Thyroid gland (tissue), 4 donors: ENCODE data around the gene FBP2. TPM values are rescaled to one million over a fixed set of nuclear protein-coding genes. Genes with fewer than 3 reads are reported as not detected.

ENCODE experiments used
- DNase-seq, 2 donors: peaks; one replicate each; pipeline ENCODE4 v3.0.0-alpha.2; 2019
- H3K27ac ChIP-seq, 3 donors: fragments of 200-600 bp; sonication (generic); 1 replicate in 2 of 3; 2 replicates in 1 of 3; pipeline ENCODE4 v1.5.1; 2016 to 2019; ENCODE audit warnings: mild to moderate bottlenecking in 1 of 3, moderate library complexity in 1 of 3
- H3K27me3 ChIP-seq: fragments of 200-600 bp; sonication (generic); one replicate; pipeline ENCODE4 v1.5.1; 2019
- H3K36me3 ChIP-seq, 2 donors: fragments of 200-600 bp; sonication (generic); one replicate each; pipeline ENCODE4 v1.5.1; 2016 to 2019
- H3K4me1 ChIP-seq, 2 donors: fragments of 200-600 bp; sonication (generic); one replicate each; pipeline ENCODE4 v1.5.1; 2017 to 2019
- H3K4me3 ChIP-seq, 3 donors: fragments of 200-600 bp; sonication (generic); replicated peaks in 1 of 3; 1 replicate in 2 of 3; 2 replicates in 1 of 3; pipeline ENCODE4 v1.5.1; 2016; ENCODE audit warnings: mild to moderate bottlenecking in 1 of 3
- H3K9me3 ChIP-seq: fragments of 200-600 bp; sonication (generic); one replicate; pipeline ENCODE4 v1.5.1; 2017
- POLR2A ChIP-seq, 2 donors: fragments of 450-650 bp; IDR thresholded peaks; one replicate each; pipeline ENCODE4 v1.6.1; 2017; ENCODE audit warnings: antibody characterized with exemption in 2 of 2, mild to moderate bottlenecking in 2 of 2, moderate library complexity in 1 of 2
- WGBS, 2 donors: methylation state at CpG; one replicate each; pipeline ENCODE4 v1.1.5; 2017; 5-methylcytosine and 5-hydroxymethylcytosine counted together
- intact Hi-C: fragments of 100-400 bp; cut with DNase I; formaldehyde crosslinking; loops from one replicate; pipeline ENCODE4 v1.15.1; 2023
- total RNA-seq, 4 donors: library from RNA; depleted of rRNA; stranded (reverse); fragments of >200 nt; gene quantifications; one replicate each; pipeline ENCODE4 v1.2.3, GENCODE V29; 2016
- TF ChIP-seq, protein P1 (sequence below), 6 experiments: fragments of 200-600 bp in 3 of 6; fragments of 450-650 bp in 3 of 6; sonication (generic) in 3 of 6; IDR thresholded peaks; one replicate each; pipeline ENCODE4 v1.5.1; 2016 to 2019; ENCODE audit warnings: antibody characterized with exemption in 6 of 6, mild to moderate bottlenecking in 2 of 6, inconsistent platforms in 1 of 6, moderate library complexity in 1 of 6

The FBP2 gene
- total RNA-seq, 4 donors from 2014 or later, result not detected

DNA sequence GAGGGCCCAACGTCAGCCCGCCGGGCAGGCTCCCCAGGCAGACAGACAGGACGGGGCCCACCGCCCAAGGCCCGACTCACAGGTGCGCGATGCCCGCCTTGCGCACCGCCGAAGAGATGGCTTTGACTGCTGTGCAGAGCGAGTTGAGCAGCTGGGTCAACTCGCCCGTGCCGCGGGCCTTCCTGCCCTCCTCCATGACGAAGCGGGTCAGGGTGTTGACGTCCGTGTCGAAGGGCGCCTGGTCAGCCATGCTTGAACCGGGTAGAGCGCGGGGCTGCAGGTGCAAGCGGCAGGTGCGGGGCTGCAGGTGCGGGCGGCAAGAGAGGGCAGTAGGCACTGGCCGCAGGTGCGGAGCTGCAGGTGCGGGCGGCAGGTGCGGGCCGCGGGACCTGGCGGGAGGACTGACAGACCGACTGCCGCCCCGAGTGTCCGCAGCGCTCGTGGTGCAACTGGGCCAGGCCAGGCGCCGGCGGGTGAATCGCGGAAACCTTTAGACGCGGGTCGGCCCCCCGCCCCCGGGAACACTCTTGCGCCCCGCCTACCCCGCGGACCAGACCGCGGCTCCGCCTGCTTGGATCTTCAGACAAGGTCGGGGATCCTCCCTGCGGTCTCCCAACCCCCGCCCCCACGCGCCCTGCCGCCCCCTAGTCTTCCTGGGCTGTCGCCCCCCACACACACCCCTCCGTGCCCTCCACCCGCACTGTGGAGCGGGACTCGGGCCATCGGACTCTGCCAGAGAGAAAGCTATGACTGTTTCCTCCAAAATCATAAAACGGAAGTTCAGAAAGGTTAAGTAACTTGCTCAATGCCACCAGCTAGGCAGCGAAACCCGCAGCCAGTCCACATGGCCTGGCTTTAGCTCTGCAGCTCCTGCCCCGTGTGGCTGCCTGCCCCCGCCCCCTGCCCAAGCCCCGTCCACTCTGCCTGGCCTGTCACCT lies 45.7 kb upstream of the FBP2 start, which contains the start of gene FBP1:
TSS of gene FBP1 (minus strand) at position 458 of the 938 bp plus-strand sequence. CDS start at position 250, 208 bp downstream.
- WGBS, 2 donors, result 10 to 11% methylated on average over 7 to 13 of the region's 79 CpGs
- H3K27ac ChIP-seq, result peak within 1 kb of the TSS in 2 of 3 donors; percentile 34 to 44

DNA sequence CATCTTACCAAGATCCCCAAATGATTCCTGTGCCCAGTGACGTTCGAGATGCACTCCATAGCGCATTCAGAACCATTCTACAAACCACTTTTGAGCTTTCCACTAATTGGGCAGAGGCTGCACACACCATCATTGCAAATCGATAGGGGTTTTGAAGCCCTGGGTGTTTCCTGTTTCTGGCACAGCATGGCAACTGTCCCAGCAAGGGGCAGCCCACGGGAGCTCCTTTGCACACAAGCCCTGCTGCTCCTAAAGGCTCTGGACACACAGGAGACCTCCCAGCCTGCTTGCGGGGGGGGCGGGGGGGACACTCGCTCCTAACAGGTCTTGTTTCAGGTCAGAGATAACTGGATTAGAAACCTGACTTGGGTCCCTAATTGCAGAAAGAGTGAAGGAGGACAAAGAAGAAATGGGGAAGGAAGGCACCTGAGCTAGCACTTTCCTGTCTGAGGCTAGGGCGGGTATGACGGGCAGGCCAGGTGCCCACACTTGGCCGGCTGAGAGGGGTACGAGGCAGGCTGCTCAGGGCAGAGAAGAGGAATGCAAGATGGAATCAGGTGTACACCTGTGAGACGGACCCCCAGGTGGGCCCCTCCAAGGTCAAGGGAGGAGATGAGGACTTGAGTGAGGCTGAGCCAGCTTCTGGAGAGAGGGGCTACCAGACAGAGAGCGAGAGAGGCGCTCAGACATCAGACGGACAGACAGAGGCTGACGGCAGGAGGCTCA lies 44.9 kb upstream of the FBP2 start:
- no peaks in the 10 kb centered on the region for H3K9me3 ChIP-seq
- peak overlapping the region; percentile 29 to 78 (median 60) for H3K4me3 ChIP-seq
- peaks cover 10 to 29% of the 10 kb centered on the region in 2 donors for H3K4me1 ChIP-seq
- no peaks in the 10 kb centered on the region for H3K36me3 ChIP-seq
- WGBS, 2 donors, result 55 to 62% methylated on average over 16 to 17 of the region's 17 CpGs
- intact Hi-C loops, result no loop called here
- TF ChIP-seq, protein P1, sequence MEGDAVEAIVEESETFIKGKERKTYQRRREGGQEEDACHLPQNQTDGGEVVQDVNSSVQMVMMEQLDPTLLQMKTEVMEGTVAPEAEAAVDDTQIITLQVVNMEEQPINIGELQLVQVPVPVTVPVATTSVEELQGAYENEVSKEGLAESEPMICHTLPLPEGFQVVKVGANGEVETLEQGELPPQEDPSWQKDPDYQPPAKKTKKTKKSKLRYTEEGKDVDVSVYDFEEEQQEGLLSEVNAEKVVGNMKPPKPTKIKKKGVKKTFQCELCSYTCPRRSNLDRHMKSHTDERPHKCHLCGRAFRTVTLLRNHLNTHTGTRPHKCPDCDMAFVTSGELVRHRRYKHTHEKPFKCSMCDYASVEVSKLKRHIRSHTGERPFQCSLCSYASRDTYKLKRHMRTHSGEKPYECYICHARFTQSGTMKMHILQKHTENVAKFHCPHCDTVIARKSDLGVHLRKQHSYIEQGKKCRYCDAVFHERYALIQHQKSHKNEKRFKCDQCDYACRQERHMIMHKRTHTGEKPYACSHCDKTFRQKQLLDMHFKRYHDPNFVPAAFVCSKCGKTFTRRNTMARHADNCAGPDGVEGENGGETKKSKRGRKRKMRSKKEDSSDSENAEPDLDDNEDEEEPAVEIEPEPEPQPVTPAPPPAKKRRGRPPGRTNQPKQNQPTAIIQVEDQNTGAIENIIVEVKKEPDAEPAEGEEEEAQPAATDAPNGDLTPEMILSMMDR (IDR thresholded peaks at IDR 0.05), result no peak
- TF ChIP-seq POLR2A (IDR thresholded peaks at IDR 0.05), result no peak
- DNase-seq, result peak in 1 of 2 donors; percentile 10
- H3K27ac ChIP-seq, result peak overlapping the region in 1 of 3 donors; percentile 44
- H3K27me3 ChIP-seq, result no peaks in the 10 kb centered on the region

More for the DNA sequence above, 45.7 kb upstream of the FBP2 start, which contains the start of gene FBP1:
- peak; percentile 67 for DNase-seq
- peaks cover 8 to 24% of the 10 kb centered on the region in 2 donors for H3K4me1 ChIP-seq
- intact Hi-C loops, result no loop called here
- H3K36me3 ChIP-seq, result no peaks in the 10 kb centered on the region
- no peaks in the 10 kb centered on the region for H3K9me3 ChIP-seq
- H3K27me3 ChIP-seq, result no peaks in the 10 kb centered on the region
- TF ChIP-seq POLR2A (IDR thresholded peaks at IDR 0.05), result peak in 1 of 2 donors; percentile 34
- TF ChIP-seq, protein P1 (IDR thresholded peaks at IDR 0.05), result no peak
- H3K4me3 ChIP-seq, result peak within 1 kb of the TSS; percentile 35 to 78 (median 60)

DNA sequence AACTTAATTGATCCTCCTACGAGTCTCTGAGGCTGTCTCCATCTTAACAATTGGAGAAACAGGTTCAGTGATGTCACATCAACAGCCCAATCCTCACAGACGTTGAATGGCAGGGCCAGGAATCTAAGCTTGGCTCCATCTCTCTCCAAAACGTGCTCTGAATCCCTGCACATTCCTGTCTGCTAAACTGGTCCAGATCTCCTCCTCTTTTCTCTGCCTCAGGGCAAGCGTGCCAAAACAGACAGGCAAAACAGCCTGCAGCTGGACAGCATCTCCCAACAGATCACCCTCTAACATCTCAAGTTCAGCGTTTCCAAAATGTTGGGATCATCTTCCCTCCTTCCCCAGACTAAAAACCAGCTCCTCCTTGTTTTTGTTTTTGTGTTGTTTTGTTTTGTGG lies 39.1 kb upstream of the FBP2 start:
- WGBS, 2 donors, result 33 to 55% methylated on average over 5 of the region's 5 CpGs
- no peak for TF ChIP-seq POLR2A (IDR thresholded peaks at IDR 0.05)
- TF ChIP-seq, protein P1 (IDR thresholded peaks at IDR 0.05), result no peak
- Histone ChIP-seq H3K4me3 (no peak overlapping the region), H3K36me3 (no peaks in the 10 kb centered on the region), H3K27me3 (no peaks in the 10 kb centered on the region), H3K4me1 (peaks cover 22 to 43% of the 10 kb centered on the region in 2 donors), H3K9me3 (no peaks in the 10 kb centered on the region), H3K27ac (no peak overlapping the region)
- no peak for DNase-seq
- intact Hi-C loops, result no loop called here

DNA sequence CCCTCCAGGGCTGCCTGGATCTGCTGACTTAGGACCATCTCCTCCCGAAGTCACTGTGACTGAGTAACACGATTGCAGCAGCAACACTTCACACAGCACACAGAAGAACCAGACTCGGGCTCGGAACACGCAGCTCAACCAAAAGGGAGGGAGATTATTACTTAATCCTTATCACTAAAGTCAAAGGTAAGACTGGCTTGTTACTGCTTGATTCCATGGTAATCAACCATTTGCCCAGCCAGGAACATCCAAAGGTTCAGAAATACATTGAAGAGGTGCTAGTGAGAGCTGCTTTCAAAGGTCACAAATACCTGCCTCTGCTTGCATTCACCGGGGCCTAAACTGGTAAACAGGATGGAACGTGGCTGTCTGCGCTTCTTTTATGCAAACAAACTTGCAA lies 38.0 kb upstream of the FBP2 start:
- Histone ChIP-seq H3K4me1 (peaks cover 22 to 43% of the 10 kb centered on the region in 2 donors), H3K27me3 (no peaks in the 10 kb centered on the region), H3K9me3 (no peaks in the 10 kb centered on the region), H3K36me3 (no peaks in the 10 kb centered on the region), H3K4me3 (no peak overlapping the region), H3K27ac (peak overlapping the region; percentile 9 to 59 (median 39))
- no peak for DNase-seq
- WGBS, 2 donors, result 55% methylated on average over 8 of the region's 8 CpGs
- TF ChIP-seq, protein P1 (IDR thresholded peaks at IDR 0.05), result no peak
- no peak for TF ChIP-seq POLR2A (IDR thresholded peaks at IDR 0.05)
- intact Hi-C loops, result no loop called here
